ENCODE measurements around the gene PRC1. TPM values are rescaled to one million over a fixed set of nuclear protein-coding genes. Genes with fewer than 3 reads are reported as not detected.

Gene PRC1
- total RNA-seq, 2 experiments from 2014 or later = 24.4 to 26.7 TPM

GRCh38 chr15:90960298-90961091 lies 33.8 kb downstream of the PRC1 start:
- Histone ChIP-seq H3K27ac (ENCODE audit: low read depth in 1 of 2, low read length in 2 of 2) (no peak overlapping the region), H3K4me1 (ENCODE audit: insufficient read depth, low read length) (peaks cover 13% of the 10 kb centered on the region), H3K9me3 (ENCODE audit: control insufficient read depth in 1 of 2, insufficient read depth in 1 of 2, low read length in 2 of 2) (no peaks in the 10 kb centered on the region), H3K4me3 (ENCODE audit: low read length) (no peak overlapping the region), H3K27me3 (ENCODE audit: control insufficient read depth in 1 of 2, insufficient read depth in 2 of 2, low read length in 2 of 2) (no peaks in the 10 kb centered on the region), H3K36me3 (ENCODE audit: insufficient read depth, low read length) (peaks cover 33% of the 10 kb centered on the region)
- ATAC-seq (ENCODE audit: poor library complexity) = no peak
- Mint-ChIP-seq H3K27me3 (no peaks in the 10 kb centered on the region), H3K4me3 (no peak overlapping the region), H3K9me3 (no peaks in the 10 kb centered on the region), H3K36me3 (ENCODE audit: low read depth) (peaks cover 36% of the 10 kb centered on the region), H3K27ac (no peak overlapping the region), H3K4me1 (ENCODE audit: low read depth) (peaks cover 9% of the 10 kb centered on the region)
- POLR2A ChIA-PET = interaction anchor here (7.7 kb wide), 1 partner anchor 27 kb away, joined by 126 read pairs; the partner anchor contains the start of genes HDDC3 and UNC45A
- CTCF ChIA-PET = interaction anchor here (0.9 kb wide), 1 partner anchor 25 kb away, joined by 3 read pairs; the partner anchor contains the start of gene UNC45A
- TF ChIP-seq, protein P1, sequence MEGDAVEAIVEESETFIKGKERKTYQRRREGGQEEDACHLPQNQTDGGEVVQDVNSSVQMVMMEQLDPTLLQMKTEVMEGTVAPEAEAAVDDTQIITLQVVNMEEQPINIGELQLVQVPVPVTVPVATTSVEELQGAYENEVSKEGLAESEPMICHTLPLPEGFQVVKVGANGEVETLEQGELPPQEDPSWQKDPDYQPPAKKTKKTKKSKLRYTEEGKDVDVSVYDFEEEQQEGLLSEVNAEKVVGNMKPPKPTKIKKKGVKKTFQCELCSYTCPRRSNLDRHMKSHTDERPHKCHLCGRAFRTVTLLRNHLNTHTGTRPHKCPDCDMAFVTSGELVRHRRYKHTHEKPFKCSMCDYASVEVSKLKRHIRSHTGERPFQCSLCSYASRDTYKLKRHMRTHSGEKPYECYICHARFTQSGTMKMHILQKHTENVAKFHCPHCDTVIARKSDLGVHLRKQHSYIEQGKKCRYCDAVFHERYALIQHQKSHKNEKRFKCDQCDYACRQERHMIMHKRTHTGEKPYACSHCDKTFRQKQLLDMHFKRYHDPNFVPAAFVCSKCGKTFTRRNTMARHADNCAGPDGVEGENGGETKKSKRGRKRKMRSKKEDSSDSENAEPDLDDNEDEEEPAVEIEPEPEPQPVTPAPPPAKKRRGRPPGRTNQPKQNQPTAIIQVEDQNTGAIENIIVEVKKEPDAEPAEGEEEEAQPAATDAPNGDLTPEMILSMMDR (IDR thresholded peaks at IDR 0.05) = no peak
- intact Hi-C loops (cut with DNase I, micrococcal nuclease) = no loop called here
- DNase-seq = no peak

GRCh38 chr15:90959894-90960293 lies 34.4 kb downstream of the PRC1 start:
- H3K27ac Mint-ChIP-seq = no peak overlapping the region
- peaks cover 9% of the 10 kb centered on the region for H3K4me1 Mint-ChIP-seq (ENCODE audit: low read depth)
- H3K4me1 ChIP-seq (ENCODE audit: insufficient read depth, low read length) = peaks cover 18% of the 10 kb centered on the region
- no peak overlapping the region for H3K4me3 ChIP-seq (ENCODE audit: low read length)
- H3K27me3 ChIP-seq (ENCODE audit: control insufficient read depth in 1 of 2, insufficient read depth in 2 of 2, low read length in 2 of 2) = no peaks in the 10 kb centered on the region
- DNase-seq (no peak), ATAC-seq (ENCODE audit: poor library complexity) (no peak)
- no peaks in the 10 kb centered on the region for H3K9me3 Mint-ChIP-seq
- H3K27ac ChIP-seq (ENCODE audit: low read depth in 1 of 2, low read length in 2 of 2) = no peak overlapping the region
- no peaks in the 10 kb centered on the region for H3K27me3 Mint-ChIP-seq
- no peaks in the 10 kb centered on the region for H3K9me3 ChIP-seq (ENCODE audit: control insufficient read depth in 1 of 2, insufficient read depth in 1 of 2, low read length in 2 of 2)
- TF ChIP-seq, protein P1 (IDR thresholded peaks at IDR 0.05) = no peak
- H3K4me3 Mint-ChIP-seq = no peak overlapping the region
- peaks cover 33% of the 10 kb centered on the region for H3K36me3 ChIP-seq (ENCODE audit: insufficient read depth, low read length)
- intact Hi-C loops (cut with DNase I, micrococcal nuclease) = loop anchor here in 1 of 2 experiments (5.0 kb wide), 2 partner anchors 32 to 62 kb away; partner anchors contain the start of genes PRC1 and VPS33B
- CTCF ChIA-PET = interaction anchor here (0.9 kb wide), 1 partner anchor 25 kb away, joined by 3 read pairs; the partner anchor contains the start of gene UNC45A
- peaks cover 36% of the 10 kb centered on the region for H3K36me3 Mint-ChIP-seq (ENCODE audit: low read depth)
- POLR2A ChIA-PET = interaction anchor here (7.7 kb wide), 1 partner anchor 27 kb away, joined by 126 read pairs; the partner anchor contains the start of genes HDDC3 and UNC45A

GRCh38 chr15:90959028-90959595 lies 35.2 kb downstream of the PRC1 start:
- POLR2A ChIA-PET = interaction anchor here (0.8 to 7.7 kb wide), 2 partner anchors 18 to 26 kb away, joined by 3 to 126 read pairs; partner anchors contain the start of genes HDDC3 and UNC45A
- DNase-seq (no peak), ATAC-seq (ENCODE audit: poor library complexity) (no peak)
- H3K4me3 Mint-ChIP-seq = no peak overlapping the region
- H3K36me3 Mint-ChIP-seq (ENCODE audit: low read depth) = peaks cover 42% of the 10 kb centered on the region
- Histone ChIP-seq H3K36me3 (ENCODE audit: insufficient read depth, low read length) (peaks cover 33% of the 10 kb centered on the region), H3K27ac (ENCODE audit: low read depth in 1 of 2, low read length in 2 of 2) (no peak overlapping the region), H3K9me3 (ENCODE audit: control insufficient read depth in 1 of 2, insufficient read depth in 1 of 2, low read length in 2 of 2) (no peaks in the 10 kb centered on the region), H3K4me3 (ENCODE audit: low read length) (no peak overlapping the region), H3K27me3 (ENCODE audit: control insufficient read depth in 1 of 2, insufficient read depth in 2 of 2, low read length in 2 of 2) (no peaks in the 10 kb centered on the region), H3K4me1 (ENCODE audit: insufficient read depth, low read length) (peaks cover 24% of the 10 kb centered on the region)
- peaks cover 9% of the 10 kb centered on the region for H3K4me1 Mint-ChIP-seq (ENCODE audit: low read depth)
- H3K27me3 Mint-ChIP-seq = no peaks in the 10 kb centered on the region
- H3K9me3 Mint-ChIP-seq = no peaks in the 10 kb centered on the region
- TF ChIP-seq, protein P1 (IDR thresholded peaks at IDR 0.05) = no peak
- no peak overlapping the region for H3K27ac Mint-ChIP-seq
- CTCF ChIA-PET = interaction anchor here (0.9 kb wide), 1 partner anchor 24 kb away, joined by 3 read pairs; the partner anchor contains the start of gene UNC45A
- intact Hi-C loops (cut with DNase I, micrococcal nuclease) = loop anchor here in 1 of 2 experiments (5.0 kb wide), 2 partner anchors 33 to 63 kb away; partner anchors contain the start of genes PRC1 and VPS33B

Data from CD4-positive, alpha-beta T cell (primary cell).